ENCODE results near the gene ITPA.

DNA sequence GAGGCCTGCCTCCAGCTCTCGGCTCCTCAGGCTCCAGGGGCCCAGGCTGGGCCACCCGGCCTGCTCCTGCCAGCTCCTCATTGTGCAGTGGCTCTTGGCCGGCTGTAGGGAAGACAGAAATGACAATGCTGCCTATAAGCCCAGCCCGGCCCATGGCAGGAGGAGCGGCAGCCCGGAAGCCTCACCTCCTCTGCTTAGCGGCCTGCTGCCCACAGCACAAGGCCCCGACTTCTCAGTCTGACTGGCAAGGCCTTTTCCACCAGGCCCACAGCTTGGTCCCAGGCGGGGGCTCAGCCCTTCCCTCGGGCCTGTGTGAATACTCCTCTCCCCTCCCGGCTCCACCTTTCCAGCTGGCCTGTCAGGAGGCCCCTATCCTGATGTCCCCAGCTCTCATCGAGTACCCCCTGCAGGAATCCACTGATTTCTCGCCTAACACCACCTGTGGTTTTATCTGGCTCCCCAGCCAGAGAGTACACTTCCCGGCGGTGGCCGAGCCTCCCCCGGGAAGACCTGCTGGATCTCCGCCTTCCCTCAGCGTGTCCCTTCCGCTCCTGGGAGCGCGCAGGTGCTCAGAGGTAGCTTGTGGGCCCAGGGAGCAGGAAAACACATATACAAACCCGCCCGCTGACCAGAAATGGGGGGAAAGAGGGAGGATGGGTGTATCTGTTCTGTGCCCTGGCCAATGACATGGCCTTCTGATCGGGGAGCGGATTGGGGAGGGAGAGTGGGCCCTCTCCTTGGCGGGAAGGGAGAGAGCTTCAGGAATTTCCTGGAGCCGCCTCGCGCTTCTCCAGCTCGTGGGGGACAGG, 5.8 kb upstream of the ITPA start:
- no peak for TF ChIP-seq POLR2A (IDR thresholded peaks at IDR 0.05)
- no peak for TF ChIP-seq CTCF (IDR thresholded peaks at IDR 0.05)
